ENCODE data around the gene STKLD1.

STKLD1 gene

DNA sequence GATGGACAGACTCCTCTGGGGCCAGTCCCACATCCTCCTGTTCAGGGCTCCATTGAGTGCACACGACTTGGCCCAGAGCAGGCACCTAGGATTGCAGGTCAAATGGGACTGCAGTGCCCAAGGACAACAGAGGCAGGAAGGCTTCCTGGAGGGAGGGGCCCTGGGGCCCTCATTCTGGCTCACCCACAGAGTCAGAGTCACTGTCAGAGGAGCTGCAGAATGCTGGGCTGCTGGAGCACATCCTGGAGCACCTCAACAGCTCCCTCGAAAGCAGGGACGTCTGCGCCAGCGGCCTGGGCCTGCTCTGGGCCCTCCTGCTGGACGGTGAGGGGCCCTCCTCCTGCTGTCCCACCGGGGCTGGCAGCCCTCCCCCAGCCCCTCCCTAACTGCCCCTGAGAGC lies 26.5 kb downstream of the STKLD1 start:
- no peak for DNase-seq (ENCODE audit: extremely low read depth, low read depth)
- no peak overlapping the region for H3K4me3 ChIP-seq (replicated peaks; ENCODE audit: low read depth, low read length)
- TF ChIP-seq, protein P1, sequence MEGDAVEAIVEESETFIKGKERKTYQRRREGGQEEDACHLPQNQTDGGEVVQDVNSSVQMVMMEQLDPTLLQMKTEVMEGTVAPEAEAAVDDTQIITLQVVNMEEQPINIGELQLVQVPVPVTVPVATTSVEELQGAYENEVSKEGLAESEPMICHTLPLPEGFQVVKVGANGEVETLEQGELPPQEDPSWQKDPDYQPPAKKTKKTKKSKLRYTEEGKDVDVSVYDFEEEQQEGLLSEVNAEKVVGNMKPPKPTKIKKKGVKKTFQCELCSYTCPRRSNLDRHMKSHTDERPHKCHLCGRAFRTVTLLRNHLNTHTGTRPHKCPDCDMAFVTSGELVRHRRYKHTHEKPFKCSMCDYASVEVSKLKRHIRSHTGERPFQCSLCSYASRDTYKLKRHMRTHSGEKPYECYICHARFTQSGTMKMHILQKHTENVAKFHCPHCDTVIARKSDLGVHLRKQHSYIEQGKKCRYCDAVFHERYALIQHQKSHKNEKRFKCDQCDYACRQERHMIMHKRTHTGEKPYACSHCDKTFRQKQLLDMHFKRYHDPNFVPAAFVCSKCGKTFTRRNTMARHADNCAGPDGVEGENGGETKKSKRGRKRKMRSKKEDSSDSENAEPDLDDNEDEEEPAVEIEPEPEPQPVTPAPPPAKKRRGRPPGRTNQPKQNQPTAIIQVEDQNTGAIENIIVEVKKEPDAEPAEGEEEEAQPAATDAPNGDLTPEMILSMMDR (IDR thresholded peaks at IDR 0.05; ENCODE audit: low read depth, low read length, missing control alignments), result no peak

DNA sequence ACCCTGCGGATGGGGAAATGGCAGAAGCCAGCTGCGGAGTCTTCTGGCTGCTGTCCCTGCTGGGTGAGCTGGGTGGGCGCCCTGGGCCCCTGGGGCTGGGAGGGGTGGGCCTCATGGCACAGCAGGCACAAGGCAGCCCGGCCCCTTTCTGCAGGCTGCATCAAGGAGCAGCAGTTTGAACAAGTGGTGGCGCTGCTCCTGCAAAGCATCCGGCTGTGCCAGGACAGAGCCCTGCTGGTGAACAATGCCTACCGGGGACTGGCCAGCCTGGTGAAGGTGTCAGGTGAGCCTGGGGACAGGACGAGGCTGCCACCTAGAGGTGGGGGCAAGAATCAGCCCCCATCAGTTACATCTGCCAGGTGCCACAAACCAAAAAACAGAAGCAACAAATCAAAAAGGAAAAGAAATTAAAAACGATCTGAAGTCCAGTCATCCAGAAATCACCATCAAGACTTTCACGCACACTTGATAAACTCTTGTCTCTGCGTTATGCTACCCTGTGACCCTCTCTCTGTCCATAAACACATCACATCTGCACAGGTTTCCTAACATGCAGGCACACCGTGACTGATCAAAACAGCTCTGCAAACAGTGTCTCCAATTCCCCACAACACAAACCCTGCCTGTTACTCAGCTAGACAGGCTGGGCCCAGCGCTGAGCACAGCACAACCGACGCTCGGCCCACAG lies 27.7 kb downstream of the STKLD1 start:
- H3K4me3 ChIP-seq (replicated peaks; ENCODE audit: low read depth, low read length), result no peak overlapping the region
- TF ChIP-seq, protein P1 (IDR thresholded peaks at IDR 0.05; ENCODE audit: low read depth, low read length, missing control alignments), result peak; percentile 61
- no peak for DNase-seq (ENCODE audit: extremely low read depth, low read depth)

DNA sequence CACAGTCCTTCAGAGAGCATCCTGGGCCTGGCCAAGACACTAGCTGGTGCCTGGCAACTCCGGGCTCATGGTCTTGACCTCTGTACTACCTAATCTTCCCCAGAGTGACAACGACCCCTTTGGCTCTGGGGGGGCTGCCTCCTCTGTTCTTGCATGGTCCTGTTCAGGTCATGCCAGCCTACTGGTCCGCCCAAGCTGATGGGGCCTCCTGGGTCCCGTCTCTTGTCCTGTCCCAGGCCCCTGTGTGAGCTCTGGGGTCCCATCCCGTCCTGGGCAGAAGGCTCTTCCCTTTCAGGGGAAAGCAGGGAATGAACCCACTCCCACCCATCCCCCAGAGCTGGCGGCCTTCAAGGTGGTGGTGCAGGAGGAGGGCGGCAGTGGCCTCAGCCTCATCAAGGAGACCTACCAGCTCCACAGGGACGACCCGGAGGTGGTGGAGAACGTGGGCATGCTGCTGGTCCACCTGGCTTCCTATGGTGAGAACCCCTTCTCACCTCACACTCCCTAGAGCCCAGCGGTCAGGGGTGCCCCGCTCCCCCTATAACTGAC lies 28.4 kb downstream of the STKLD1 start:
- no peak for DNase-seq (ENCODE audit: extremely low read depth, low read depth)
- TF ChIP-seq, protein P1 (IDR thresholded peaks at IDR 0.05; ENCODE audit: low read depth, low read length, missing control alignments), result no peak
- H3K4me3 ChIP-seq (replicated peaks; ENCODE audit: low read depth, low read length), result no peak overlapping the region

DNA sequence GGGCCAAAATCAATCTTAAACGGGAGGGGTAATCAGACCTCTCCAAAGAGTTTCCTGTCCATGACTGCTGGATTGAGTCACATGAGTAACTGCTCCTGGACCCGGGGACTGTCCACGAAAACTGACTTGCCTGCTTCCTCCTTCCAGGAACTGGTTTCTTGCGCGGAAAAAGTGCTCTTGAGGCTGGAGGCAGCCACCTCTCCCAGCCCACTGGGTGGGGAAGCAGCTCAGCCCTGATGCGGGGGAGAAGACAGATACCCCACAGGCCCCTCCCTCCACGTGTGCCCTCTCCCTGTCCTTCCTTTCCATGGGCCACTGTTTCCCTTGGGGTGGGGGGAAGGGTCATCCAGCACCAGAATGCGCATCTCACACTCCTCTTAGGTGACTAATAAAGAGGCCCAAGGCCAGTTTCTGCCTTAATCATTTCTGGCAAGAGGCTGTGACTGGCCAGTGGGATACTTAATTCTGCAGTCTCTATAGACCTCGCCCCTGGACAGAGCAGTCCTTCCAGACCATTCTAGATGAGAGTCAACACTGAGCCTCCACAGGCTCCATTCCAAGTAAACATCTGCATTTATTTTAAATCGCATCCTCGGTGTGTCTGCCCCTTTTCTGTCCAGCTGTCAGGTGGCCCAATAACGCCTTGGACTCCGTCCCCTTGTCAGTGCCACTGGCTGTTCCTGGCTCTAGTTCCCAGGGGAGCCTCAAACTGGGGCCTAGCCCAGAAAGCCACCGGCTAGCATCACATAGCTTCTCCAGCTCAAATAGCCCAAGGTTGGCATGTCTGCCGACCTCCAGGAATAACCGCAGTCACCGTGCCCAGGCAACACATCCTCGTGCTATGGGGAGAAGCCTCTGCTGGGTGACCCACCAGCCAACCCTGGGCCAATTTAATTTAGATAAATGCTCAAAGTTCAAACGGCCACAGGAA lies 29.6 kb downstream of the STKLD1 start:
- no peak for DNase-seq (ENCODE audit: extremely low read depth, low read depth)
- TF ChIP-seq, protein P1 (IDR thresholded peaks at IDR 0.05; ENCODE audit: low read depth, low read length, missing control alignments), result no peak
- no peak overlapping the region for H3K4me3 ChIP-seq (replicated peaks; ENCODE audit: low read depth, low read length)

DNA sequence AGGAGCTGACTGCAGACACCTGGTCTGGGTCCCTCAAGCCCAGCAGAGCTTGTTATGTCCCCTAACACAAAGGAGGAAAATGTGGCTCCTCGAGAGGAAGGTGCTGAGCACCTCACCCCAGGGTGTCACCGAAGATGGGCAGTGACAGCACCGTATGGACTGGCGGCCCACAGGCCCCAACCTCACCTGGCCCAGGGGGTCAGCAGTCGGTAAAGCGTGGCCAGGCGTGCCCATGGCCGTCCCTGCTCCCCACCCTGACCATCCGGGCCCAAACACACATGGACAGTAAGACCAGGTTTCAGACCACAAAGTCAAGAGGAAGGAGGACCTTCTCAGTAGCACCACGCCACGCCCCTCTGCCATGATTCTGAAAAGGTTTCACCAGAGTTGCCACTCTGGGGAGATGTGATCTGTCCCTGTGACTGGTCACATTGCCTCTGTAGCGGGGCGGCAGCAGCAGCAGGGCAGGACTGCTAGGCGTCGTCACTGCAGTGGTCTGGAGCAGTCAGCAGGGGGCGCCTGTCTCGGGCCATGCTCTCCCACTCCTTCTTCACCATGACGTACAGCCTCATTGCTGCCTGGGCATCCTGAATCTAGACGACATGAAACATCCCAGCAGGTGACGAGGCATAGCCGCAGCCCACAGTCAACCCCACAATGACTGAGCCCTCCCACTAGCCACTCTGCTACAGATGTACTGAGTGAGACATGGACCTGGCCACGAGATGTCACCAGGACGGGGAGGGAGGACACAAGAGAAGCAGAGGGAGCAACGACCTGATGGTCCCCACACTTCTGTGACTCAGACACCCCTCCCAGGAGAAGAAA lies 30.5 kb downstream of the STKLD1 start:
- DNase-seq (ENCODE audit: extremely low read depth, low read depth), result peak; percentile 52
- H3K4me3 ChIP-seq (replicated peaks; ENCODE audit: low read depth, low read length), result no peak overlapping the region
- TF ChIP-seq, protein P1 (IDR thresholded peaks at IDR 0.05; ENCODE audit: low read depth, low read length, missing control alignments), result peak; percentile 96

DNA sequence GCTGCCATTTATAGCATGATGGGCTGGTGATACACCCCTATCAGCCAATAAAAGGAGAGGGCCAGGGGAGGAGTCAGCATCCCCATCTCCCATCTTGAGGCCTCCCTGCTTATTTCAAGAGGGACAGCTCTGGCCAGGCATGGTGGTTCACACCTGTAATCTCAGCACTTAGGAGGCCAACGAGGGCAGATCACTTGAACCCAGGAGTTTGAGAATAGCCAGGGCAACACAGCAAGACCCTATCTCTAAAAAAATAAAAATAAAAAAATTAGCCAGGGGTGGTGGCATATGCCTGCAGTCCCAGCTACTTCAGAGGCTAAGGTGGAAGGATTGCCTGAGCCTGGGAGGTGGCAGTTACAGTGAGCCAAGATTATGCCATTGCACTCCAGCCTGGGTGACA lies 31.9 kb downstream of the STKLD1 start:
- TF ChIP-seq, protein P1 (IDR thresholded peaks at IDR 0.05; ENCODE audit: low read depth, low read length, missing control alignments), result no peak
- no peak for DNase-seq (ENCODE audit: extremely low read depth, low read depth)
- no peak overlapping the region for H3K4me3 ChIP-seq (replicated peaks; ENCODE audit: low read depth, low read length)
